ENCODE data around the gene FAM161A.

GRCh38 chr2:61822255-61822654 is 31.6 kb downstream of the FAM161A start:
- TF ChIP-seq CTCF (IDR thresholded peaks at IDR 0.05) (no peak), POLR2A (IDR thresholded peaks at IDR 0.05) (no peak)

All from Peyer's patch (tissue), 4 donors.